Measurements from ENCODE around the gene FERMT2.
"Not testable (repeated sequence)": the region's sequence is repeated elsewhere in the genome, so short reads cannot be mapped to it uniquely, and the experiment has no call there.

FERMT2 gene

DNA sequence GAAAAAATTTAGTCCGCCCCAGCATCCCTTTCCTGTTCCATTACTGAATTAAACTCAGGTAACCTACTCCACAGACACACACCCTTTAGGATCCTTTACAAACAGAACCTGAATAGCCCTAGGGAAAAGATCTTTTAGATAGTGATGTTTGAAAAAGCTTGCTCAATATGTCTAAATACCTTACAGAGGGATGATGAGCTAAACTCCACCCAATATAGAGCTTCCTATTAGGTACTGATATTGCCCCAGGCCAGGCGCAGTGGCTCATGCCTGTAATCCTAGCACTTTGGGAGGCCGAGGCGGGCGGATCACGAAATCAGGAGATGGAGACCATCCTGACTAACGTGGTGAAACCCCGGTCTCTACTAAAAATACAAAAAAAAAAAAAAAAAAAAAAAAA, 50.1 kb downstream of the FERMT2 start:
- no peak for DNase-seq (ENCODE audit: low read depth in 2 of 2)

DNA sequence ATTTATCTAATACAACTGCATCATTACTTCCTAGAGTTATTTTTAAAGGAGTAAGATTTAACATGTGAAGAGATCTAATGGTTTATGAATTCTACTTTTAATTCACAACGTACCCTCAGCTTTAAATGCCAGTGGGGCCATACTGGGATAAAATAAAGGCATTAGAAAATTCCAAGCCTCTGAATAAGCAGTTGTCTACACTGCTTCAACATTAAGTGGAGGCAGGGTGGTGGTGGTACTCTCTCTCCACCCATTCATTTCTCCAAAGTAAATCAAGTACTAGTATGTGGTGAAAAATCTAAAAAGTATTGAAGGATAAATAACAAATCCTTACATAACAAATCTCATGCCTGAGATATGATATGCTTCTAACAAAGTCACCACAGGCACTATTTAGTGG, 52.4 kb downstream of the FERMT2 start:
- DNase-seq (ENCODE audit: low read depth in 2 of 2) = no peak

DNA sequence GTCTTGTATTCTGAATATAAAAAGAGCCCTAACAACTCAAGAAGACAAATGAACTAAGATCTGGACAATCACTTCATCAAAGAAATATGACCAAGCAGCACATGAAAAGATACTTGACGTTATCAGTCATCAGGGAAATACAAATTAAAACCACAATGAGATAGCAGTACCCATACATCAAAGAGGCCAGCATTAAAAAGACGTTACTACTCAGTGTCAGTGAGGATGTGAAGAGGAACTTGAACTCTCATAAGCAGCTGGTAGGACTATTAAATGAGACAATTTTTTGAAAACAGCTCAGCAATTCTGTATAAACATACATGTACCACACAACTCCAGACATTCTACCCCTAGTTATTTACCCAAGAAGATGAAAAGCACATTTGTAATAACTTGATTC, 55.9 kb downstream of the FERMT2 start:
- no peak for DNase-seq (ENCODE audit: low read depth in 2 of 2)

DNA sequence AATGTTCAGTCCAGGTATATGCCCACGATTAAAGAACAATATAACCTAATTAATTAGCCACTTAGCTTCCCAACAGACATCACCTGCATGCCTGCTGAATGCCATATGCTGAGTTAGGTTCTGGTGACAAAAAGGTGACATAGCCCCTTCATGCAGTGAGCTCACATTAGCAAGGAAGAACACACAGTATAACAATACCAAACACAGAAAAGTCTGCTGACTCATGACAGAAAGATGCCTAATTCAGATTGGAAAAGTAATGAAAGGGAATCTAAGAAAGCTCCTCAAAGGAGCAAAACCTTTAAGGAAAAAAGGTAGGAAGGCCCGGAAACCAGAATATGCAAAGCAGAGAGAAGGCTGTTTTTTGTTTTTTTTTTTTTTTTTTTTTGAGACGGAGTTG, 59.0 kb downstream of the FERMT2 start:
- no peak for DNase-seq (ENCODE audit: low read depth in 2 of 2)

- no peak for DNase-seq (ENCODE audit: low read depth in 2 of 2)
Observed at GRCh38 chr14:52888839-52889838, 61.7 kb downstream of the FERMT2 start.

- no peak for DNase-seq (ENCODE audit: low read depth in 2 of 2)
Observed at GRCh38 chr14:52888159-52888558, 62.7 kb downstream of the FERMT2 start.

DNA sequence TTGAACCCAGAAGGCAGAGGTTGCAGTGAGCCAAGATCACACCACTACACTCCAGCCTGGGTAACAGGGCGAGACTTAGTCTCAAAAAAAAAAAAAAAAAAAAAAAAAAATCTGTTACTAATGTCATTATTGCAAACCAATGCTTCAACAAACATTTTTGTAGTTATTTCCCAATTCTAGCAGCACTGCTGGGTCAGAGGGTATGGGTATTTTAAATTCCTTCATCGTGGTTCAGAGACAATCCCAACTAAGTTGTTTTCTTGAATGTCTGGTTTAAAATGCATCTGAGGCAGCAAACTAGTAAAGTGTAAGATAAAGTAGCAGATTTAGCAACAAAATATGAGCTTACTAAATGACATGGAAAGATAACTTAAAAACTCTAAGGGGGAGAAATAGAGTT, 65.6 kb downstream of the FERMT2 start:
- DNase-seq (ENCODE audit: low read depth in 2 of 2) = no peak

DNA sequence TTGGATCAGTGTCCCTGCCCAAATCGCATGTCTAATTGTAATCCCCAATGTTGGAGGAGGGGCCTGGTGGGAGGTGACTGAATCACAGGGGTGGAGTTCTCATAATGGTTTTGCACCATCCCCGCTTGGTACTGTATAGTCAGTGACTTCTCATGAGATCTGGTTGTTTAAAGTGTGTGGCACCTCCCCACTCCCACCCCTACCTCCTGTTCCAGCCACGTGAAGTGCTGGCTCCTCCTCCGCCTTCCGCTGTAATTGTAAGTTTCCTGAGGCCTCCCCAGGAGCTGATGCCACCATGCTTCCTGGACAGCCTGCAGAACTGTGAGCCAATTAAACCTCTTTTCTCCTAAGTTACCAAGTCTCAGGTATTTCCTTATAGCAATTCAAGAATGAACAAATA, 67.2 kb downstream of the FERMT2 start:
- DNase-seq (ENCODE audit: low read depth in 2 of 2) = no peak

- DNase-seq (ENCODE audit: low read depth in 2 of 2) = no peak
Observed at GRCh38 chr14:52882824-52883223, 68.0 kb downstream of the FERMT2 start.

- no peak for DNase-seq (ENCODE audit: low read depth in 2 of 2)
Observed at GRCh38 chr14:52879958-52880357, 70.9 kb downstream of the FERMT2 start.

- no peak for DNase-seq (ENCODE audit: low read depth in 2 of 2)
Observed at GRCh38 chr14:52878946-52879345, 71.9 kb downstream of the FERMT2 start.

DNA sequence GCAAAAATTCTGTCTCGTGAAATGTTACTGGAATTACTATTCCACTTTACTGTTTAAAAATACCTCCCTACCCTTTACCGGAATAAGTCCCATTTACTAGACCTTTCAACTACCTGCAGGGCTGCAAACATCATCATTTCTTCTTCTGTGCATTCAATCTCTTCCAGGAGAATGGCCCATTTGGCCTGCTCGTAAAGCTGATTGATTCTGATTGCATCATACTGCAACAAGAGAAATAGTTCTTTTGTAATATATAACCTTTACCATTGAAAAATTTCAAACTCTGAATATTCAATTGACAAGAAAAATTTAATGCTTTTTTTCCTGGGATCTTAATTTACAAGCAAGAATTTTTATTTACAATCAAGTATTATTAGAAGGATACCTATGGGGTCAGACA, 72.4 kb downstream of the FERMT2 start:
- no peak for DNase-seq (ENCODE audit: low read depth in 2 of 2)

GRCh38 chr14:52877628-52878027, 73.2 kb downstream of the FERMT2 start:
- no peak for DNase-seq (ENCODE audit: low read depth in 2 of 2)

GRCh38 chr14:52876806-52877205, 74.0 kb downstream of the FERMT2 start:
- no peak for DNase-seq (ENCODE audit: low read depth in 2 of 2)

DNA sequence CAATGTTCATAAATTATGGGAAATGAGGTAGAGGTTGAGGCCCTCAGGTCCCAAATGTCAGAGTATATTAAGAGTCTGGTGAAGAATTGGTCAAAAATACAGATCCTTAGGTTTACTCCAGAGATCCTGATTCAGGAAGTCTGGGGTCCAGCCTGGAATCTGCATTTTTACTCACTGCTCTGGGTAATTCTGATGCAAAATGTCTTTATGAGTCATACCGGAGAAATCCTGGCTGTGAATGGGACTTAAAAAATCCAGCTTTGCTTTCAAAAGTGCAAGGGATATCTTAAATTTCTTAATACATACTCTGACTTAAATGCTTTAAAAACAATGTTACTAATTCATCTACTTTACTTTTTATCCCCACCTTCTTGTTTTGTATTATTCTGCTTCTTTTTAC, 74.5 kb downstream of the FERMT2 start:
- no peak for DNase-seq (ENCODE audit: low read depth in 2 of 2)

DNA sequence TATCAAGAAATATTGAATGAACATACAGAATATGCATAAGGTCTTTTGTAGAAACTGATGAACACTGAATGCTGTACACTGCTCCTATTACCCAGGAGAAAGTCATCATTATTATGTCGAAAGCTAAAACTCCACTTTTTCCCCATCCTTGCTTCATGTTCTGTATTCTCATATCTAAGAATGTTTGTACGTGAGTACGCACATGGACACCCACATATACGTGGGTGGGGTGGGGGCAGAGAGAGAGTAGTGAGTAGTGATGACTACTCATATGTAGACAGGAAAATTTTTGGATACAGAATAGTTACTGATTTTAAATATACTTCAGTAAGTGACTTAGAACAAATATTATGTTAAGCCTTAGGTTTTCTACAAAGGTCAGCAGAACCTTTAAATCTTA, 75.1 kb downstream of the FERMT2 start:
- DNase-seq (ENCODE audit: low read depth in 2 of 2) = no peak

DNA sequence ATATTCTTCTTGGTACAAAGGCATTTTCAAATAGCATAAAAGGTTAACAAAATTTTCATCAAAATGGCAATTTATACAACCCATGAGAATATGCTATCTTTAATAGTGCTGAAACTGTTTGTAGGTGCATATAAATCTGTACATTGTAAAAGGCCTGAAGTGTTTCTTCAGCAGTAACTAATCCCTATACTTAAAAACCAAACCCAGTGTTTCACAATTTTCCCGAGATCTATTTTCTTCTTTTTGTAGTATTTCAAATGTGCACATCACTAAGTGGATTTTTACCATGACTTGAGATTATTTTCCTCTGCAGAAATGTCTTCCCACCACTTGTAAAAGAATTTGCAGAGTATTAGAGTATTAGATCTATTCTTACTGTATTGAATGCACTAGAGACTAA, 76.5 kb downstream of the FERMT2 start:
- no peak for DNase-seq (ENCODE audit: low read depth in 2 of 2)

- DNase-seq (ENCODE audit: low read depth in 2 of 2) = no peak
Observed at GRCh38 chr14:52873694-52874093, 77.2 kb downstream of the FERMT2 start.

DNA sequence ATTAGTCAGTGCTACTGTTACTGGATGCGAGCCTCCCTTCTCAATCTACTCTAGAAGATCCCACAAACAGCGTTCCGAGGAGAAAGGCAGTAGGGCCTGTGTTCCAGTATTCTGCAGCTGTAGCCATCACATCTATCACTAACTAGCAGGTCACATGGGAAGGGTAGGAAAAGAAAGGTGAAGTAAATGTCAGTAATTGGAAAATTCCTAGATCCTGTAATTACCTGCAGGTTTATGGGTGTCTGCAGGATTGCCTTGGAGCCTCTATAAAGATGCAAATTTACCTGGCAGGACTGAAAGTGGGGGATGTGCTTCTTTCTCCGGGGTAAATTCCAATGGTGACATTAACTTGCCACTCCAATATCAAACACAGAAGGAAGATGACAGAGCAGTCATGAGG, 77.8 kb downstream of the FERMT2 start:
- DNase-seq (ENCODE audit: low read depth in 2 of 2) = no peak

- DNase-seq (ENCODE audit: low read depth in 2 of 2) = no peak
Observed at GRCh38 chr14:52871606-52872005, 79.2 kb downstream of the FERMT2 start.

DNA sequence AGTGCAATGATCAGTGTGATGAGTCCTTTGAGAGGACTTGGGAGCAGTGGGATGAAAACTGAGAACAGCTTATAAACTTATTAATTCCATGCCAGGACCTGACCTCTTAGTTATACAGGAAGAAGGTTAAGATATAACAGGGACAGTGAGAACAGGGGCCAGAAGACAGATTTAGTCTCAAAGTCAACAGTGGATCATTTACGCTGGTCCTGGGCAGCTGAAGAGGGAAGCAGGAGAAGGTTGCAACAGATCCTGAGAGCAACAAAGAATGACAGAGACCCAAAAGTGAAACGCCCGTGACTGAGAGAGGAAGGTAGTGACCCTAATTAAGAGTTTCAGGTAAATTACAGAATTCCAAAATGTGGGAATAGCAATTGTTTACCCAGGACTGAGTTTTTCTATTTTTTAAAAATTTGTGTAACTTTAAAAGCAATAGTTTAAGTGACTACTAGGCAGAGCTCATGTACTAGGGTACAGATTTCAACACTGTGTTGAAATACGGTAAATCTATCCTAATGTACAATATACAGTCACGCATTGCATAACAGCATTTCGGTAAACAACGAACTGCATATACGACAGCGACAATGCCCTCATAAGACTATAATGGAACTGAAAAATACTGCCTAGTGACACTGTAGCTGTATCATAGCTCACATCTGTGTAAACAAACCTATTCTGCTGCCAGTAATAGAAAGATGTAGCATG, 81.8 kb downstream of the FERMT2 start:
- DNase-seq (ENCODE audit: low read depth in 2 of 2) = no peak

GRCh38 chr14:52864893-52865292, 86.0 kb downstream of the FERMT2 start:
- DNase-seq (ENCODE audit: low read depth in 2 of 2) = not testable (repeated sequence)

GRCh38 chr14:52863334-52863700, 87.5 kb downstream of the FERMT2 start:
- no peak for DNase-seq (ENCODE audit: low read depth in 2 of 2)

All from stimulated activated CD8-positive, alpha-beta memory T cell treated with anti-CD3 and anti-CD28 coated beads, Interleukin-2, amount 100 ng/mL, for 1 hour (primary cell).